MM.1S (cell line): Measurements from ENCODE around the gene NCOR2.

Source experiments
- EZH2 ChIP-seq: fragments of 300-600 bp; sonication (generic); optimal IDR thresholded peaks from 2 replicates; pipeline ENCODE3; 2017; ENCODE audit warnings: low read depth, mild to moderate bottlenecking, antibody characterized with exemption, low read length, mixed read lengths
- TF ChIP-seq, protein P1 (sequence below): fragments of 300-600 bp; sonication (generic); IDR thresholded peaks from 2 replicates; pipeline ENCODE4 v1.5.1; 2016; ENCODE audit warnings: antibody characterized with exemption, low read length, mixed read lengths

DNA sequence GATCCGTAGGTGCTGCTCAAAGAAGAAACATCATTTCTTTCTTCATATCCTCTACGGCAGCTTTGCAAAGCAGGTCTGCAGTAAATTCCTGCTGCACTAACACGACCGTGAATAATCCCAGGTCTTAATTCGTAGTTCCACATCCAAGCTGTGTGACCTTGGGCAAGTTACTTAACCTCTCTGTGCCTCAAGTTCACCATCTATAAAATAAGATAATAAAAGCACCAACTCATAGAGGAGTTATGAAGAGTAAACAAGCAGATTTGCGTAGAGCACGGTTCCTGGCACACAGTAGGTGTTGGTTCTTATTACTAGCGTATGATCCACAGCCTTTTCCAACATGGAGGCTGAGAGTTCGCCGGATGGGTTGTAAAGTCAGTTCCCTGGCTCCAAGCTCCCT lies 3.6 kb downstream of the NCOR2 start:
- TF ChIP-seq, protein P1, sequence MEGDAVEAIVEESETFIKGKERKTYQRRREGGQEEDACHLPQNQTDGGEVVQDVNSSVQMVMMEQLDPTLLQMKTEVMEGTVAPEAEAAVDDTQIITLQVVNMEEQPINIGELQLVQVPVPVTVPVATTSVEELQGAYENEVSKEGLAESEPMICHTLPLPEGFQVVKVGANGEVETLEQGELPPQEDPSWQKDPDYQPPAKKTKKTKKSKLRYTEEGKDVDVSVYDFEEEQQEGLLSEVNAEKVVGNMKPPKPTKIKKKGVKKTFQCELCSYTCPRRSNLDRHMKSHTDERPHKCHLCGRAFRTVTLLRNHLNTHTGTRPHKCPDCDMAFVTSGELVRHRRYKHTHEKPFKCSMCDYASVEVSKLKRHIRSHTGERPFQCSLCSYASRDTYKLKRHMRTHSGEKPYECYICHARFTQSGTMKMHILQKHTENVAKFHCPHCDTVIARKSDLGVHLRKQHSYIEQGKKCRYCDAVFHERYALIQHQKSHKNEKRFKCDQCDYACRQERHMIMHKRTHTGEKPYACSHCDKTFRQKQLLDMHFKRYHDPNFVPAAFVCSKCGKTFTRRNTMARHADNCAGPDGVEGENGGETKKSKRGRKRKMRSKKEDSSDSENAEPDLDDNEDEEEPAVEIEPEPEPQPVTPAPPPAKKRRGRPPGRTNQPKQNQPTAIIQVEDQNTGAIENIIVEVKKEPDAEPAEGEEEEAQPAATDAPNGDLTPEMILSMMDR = no peak
- no peak for TF ChIP-seq EZH2
